HL-60 (cell line): Measurements from ENCODE around the gene AHI1.

Source experiments
- DNase-seq, 2 experiments: peaks; one replicate each; pipeline ENCODE4 v3.0.0-alpha.2; 2010 to 2020; ENCODE audit warnings: low read depth in 1 of 2, low spot score in 1 of 2
- H3K27ac ChIP-seq: fragments of 250-450 bp; sonication (Bioruptor Pico); replicated peaks from 2 replicates; pipeline ENCODE4 v1.5.1; 2020; ENCODE audit warnings: mild to moderate bottlenecking, moderate library complexity
- H3K27me3 ChIP-seq: fragments of 250-450 bp; sonication (Bioruptor Pico); 2 replicates; pipeline ENCODE4 v1.5.1; 2021; ENCODE audit warnings: mild to moderate bottlenecking, moderate library complexity; ENCODE audit not compliant: insufficient read depth, poor library complexity, severe bottlenecking
- H3K4me3 ChIP-seq: replicated peaks from 2 replicates; pipeline ENCODE4 v1.5.1; 2011; ENCODE audit warnings: mild to moderate bottlenecking, control low read depth, low read length; ENCODE audit not compliant: insufficient read depth
- CTCF ChIP-seq: IDR thresholded peaks from one replicate; pipeline ENCODE4 v1.5.1; 2011; ENCODE audit warnings: low read length, control low read depth, inconsistent platforms; ENCODE audit not compliant: insufficient read depth
- GABPA ChIP-seq: IDR thresholded peaks from 2 replicates; pipeline ENCODE4 v1.6.1; 2012; ENCODE audit warnings: low read depth
- POLR2AphosphoS5 ChIP-seq: IDR thresholded peaks from 2 replicates; pipeline ENCODE4 v1.6.1; 2012; ENCODE audit warnings: low read depth
- SPI1 ChIP-seq: IDR thresholded peaks from 2 replicates; pipeline ENCODE4 v1.6.1; 2012; ENCODE audit warnings: low read depth, mild to moderate bottlenecking, borderline replicate concordance
- TF ChIP-seq, protein P1 (sequence below): IDR thresholded peaks from 2 replicates; pipeline ENCODE4 v1.6.1; 2012; ENCODE audit warnings: low read depth; ENCODE audit not compliant: insufficient replicate concordance

The AHI1 gene

GRCh38 chr6:135261872-135262725, 235.4 kb downstream of the AHI1 start:
- no peak for DNase-seq
- TF ChIP-seq, protein P1, sequence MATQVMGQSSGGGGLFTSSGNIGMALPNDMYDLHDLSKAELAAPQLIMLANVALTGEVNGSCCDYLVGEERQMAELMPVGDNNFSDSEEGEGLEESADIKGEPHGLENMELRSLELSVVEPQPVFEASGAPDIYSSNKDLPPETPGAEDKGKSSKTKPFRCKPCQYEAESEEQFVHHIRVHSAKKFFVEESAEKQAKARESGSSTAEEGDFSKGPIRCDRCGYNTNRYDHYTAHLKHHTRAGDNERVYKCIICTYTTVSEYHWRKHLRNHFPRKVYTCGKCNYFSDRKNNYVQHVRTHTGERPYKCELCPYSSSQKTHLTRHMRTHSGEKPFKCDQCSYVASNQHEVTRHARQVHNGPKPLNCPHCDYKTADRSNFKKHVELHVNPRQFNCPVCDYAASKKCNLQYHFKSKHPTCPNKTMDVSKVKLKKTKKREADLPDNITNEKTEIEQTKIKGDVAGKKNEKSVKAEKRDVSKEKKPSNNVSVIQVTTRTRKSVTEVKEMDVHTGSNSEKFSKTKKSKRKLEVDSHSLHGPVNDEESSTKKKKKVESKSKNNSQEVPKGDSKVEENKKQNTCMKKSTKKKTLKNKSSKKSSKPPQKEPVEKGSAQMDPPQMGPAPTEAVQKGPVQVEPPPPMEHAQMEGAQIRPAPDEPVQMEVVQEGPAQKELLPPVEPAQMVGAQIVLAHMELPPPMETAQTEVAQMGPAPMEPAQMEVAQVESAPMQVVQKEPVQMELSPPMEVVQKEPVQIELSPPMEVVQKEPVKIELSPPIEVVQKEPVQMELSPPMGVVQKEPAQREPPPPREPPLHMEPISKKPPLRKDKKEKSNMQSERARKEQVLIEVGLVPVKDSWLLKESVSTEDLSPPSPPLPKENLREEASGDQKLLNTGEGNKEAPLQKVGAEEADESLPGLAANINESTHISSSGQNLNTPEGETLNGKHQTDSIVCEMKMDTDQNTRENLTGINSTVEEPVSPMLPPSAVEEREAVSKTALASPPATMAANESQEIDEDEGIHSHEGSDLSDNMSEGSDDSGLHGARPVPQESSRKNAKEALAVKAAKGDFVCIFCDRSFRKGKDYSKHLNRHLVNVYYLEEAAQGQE = no peak
- TF ChIP-seq SPI1 (no peak), GABPA (no peak), CTCF (no peak), POLR2AphosphoS5 (no peak)
- no peak overlapping the region for H3K27ac ChIP-seq
- H3K27me3 ChIP-seq = no peaks in the 10 kb centered on the region
- H3K4me3 ChIP-seq = no peak overlapping the region

DNA sequence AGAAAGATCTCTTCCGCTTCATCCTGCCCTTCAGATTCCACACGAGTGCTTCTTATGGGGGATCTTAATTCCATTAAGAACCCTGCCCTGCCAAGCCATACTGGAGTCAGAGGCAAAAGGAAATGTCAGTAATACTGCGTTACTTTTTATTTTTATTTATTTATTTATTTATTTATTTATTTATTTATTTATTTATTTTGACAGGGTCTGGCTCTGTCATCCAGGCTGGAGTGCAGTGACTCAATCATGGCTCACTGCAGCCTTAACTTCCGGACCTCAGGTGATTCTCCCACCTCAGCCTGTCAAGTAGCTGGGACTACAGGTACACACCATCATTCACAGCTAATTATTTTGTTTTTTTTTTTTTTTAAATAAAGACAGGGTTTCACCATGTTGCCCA, 236.9 kb downstream of the AHI1 start:
- TF ChIP-seq, protein P1 = no peak
- TF ChIP-seq GABPA (no peak), SPI1 (no peak), POLR2AphosphoS5 (no peak), CTCF (no peak)
- DNase-seq = no peak
- Histone ChIP-seq H3K4me3 (no peak overlapping the region), H3K27ac (no peak overlapping the region), H3K27me3 (no peaks in the 10 kb centered on the region)

GRCh38 chr6:135258970-135259369, 238.6 kb downstream of the AHI1 start:
- Histone ChIP-seq H3K27ac (no peak overlapping the region), H3K4me3 (no peak overlapping the region), H3K27me3 (no peaks in the 10 kb centered on the region)
- no peak for TF ChIP-seq GABPA
- TF ChIP-seq, protein P1 = no peak
- TF ChIP-seq SPI1 = no peak
- no peak for TF ChIP-seq CTCF
- TF ChIP-seq POLR2AphosphoS5 = no peak
- no peak for DNase-seq
